Measurements from ENCODE around the gene PAK2. TPM values are rescaled to one million over a fixed set of nuclear protein-coding genes. Genes with fewer than 3 reads are reported as not detected.

Gene PAK2
- total RNA-seq, 1 donor from 2014 or later = 53.6 TPM

- no peaks in the 10 kb centered on the region for H3K4me1 Mint-ChIP-seq
- DNase-seq (ENCODE audit: low spot score) = no peak
- H3K79me2 ChIP-seq (ENCODE audit: low read depth) = no peaks in the 10 kb centered on the region
- H4K20me1 ChIP-seq (ENCODE audit: low read depth) = no peaks in the 10 kb centered on the region
- no peaks in the 10 kb centered on the region for H3K36me3 Mint-ChIP-seq
- H3K4me2 ChIP-seq = no peak overlapping the region
- no peak overlapping the region for H2AFZ ChIP-seq (replicated peaks)
- H3K4me3 Mint-ChIP-seq = no peak overlapping the region
- H3K9ac ChIP-seq = no peak overlapping the region
- H3K36me3 ChIP-seq = no peaks in the 10 kb centered on the region
- no peak overlapping the region for H3K27ac Mint-ChIP-seq
- H3K27me3 ChIP-seq = no peaks in the 10 kb centered on the region
- TF ChIP-seq CTCF (IDR thresholded peaks at IDR 0.05) (no peak), EZH2phosphoT487 (IDR thresholded peaks at IDR 0.05) (no peak)
- H3K27me3 Mint-ChIP-seq (ENCODE audit: insufficient read depth, low read depth) = peaks cover 3% of the 10 kb centered on the region
- H3F3A ChIP-seq (ENCODE audit: low read depth) = no peaks in the 10 kb centered on the region
- no peak overlapping the region for H3K27ac ChIP-seq
- no peaks in the 10 kb centered on the region for H3K9me3 ChIP-seq (ENCODE audit: low read depth)
- no peaks in the 10 kb centered on the region for H3K4me1 ChIP-seq
- H3K9me3 Mint-ChIP-seq = no peaks in the 10 kb centered on the region
- H3K4me3 ChIP-seq = no peak overlapping the region
These were observed 42.4 kb upstream of the PAK2 start for GRCh38 chr3:196697270-196697669.

- Histone ChIP-seq H3K9me3 (ENCODE audit: low read depth) (no peaks in the 10 kb centered on the region), H3K4me2 (no peak overlapping the region), H3K9ac (no peak overlapping the region), H3F3A (ENCODE audit: low read depth) (no peaks in the 10 kb centered on the region), H3K27ac (no peak overlapping the region), H3K36me3 (no peaks in the 10 kb centered on the region), H3K4me3 (no peak overlapping the region), H3K27me3 (no peaks in the 10 kb centered on the region), H2AFZ (replicated peaks) (peak overlapping the region; percentile 72), H3K79me2 (ENCODE audit: low read depth) (no peaks in the 10 kb centered on the region), H3K4me1 (no peaks in the 10 kb centered on the region), H4K20me1 (ENCODE audit: low read depth) (no peaks in the 10 kb centered on the region)
- no peaks in the 10 kb centered on the region for H3K9me3 Mint-ChIP-seq
- H3K27me3 Mint-ChIP-seq (ENCODE audit: insufficient read depth, low read depth) = no peaks in the 10 kb centered on the region
- no peaks in the 10 kb centered on the region for H3K36me3 Mint-ChIP-seq
- H3K4me1 Mint-ChIP-seq = no peaks in the 10 kb centered on the region
- no peak overlapping the region for H3K27ac Mint-ChIP-seq
- H3K4me3 Mint-ChIP-seq = no peak overlapping the region
- no peak for DNase-seq (ENCODE audit: low spot score)
- TF ChIP-seq CTCF (IDR thresholded peaks at IDR 0.05) = no peak
- no peak for TF ChIP-seq EZH2phosphoT487 (IDR thresholded peaks at IDR 0.05)
- TF ChIP-seq EZH2 (IDR thresholded peaks at IDR 0.05) = no peak
These were observed 39.9 kb upstream of the PAK2 start for GRCh38 chr3:196699749-196700148.

- no peaks in the 10 kb centered on the region for H3K79me2 ChIP-seq (ENCODE audit: low read depth)
- H3K9me3 ChIP-seq (ENCODE audit: low read depth) = no peaks in the 10 kb centered on the region
- Mint-ChIP-seq H3K4me3 (no peak overlapping the region), H3K27ac (no peak overlapping the region), H3K4me1 (no peaks in the 10 kb centered on the region), H3K27me3 (ENCODE audit: insufficient read depth, low read depth) (no peaks in the 10 kb centered on the region), H3K36me3 (no peaks in the 10 kb centered on the region), H3K9me3 (no peaks in the 10 kb centered on the region)
- H4K20me1 ChIP-seq (ENCODE audit: low read depth) = no peaks in the 10 kb centered on the region
- DNase-seq (ENCODE audit: low spot score) = no peak
- no peak overlapping the region for H3K4me2 ChIP-seq
- no peak overlapping the region for H2AFZ ChIP-seq (replicated peaks)
- TF ChIP-seq CTCF (IDR thresholded peaks at IDR 0.05) (no peak), EZH2 (IDR thresholded peaks at IDR 0.05) (no peak), EZH2phosphoT487 (IDR thresholded peaks at IDR 0.05) (no peak)
- no peaks in the 10 kb centered on the region for H3K36me3 ChIP-seq
- H3K4me3 ChIP-seq = no peak overlapping the region
- no peaks in the 10 kb centered on the region for H3F3A ChIP-seq (ENCODE audit: low read depth)
- no peak overlapping the region for H3K27ac ChIP-seq
- H3K4me1 ChIP-seq = no peaks in the 10 kb centered on the region
- H3K27me3 ChIP-seq = no peaks in the 10 kb centered on the region
- no peak overlapping the region for H3K9ac ChIP-seq
These were observed 38.9 kb upstream of the PAK2 start for GRCh38 chr3:196700801-196701200.

GRCh38 chr3:196706327-196706726 is 33.3 kb upstream of the PAK2 start:
- Histone ChIP-seq H4K20me1 (ENCODE audit: low read depth) (no peaks in the 10 kb centered on the region), H3K4me2 (no peak overlapping the region), H2AFZ (replicated peaks) (no peak overlapping the region), H3K4me3 (no peak overlapping the region), H3K27me3 (peaks cover 6% of the 10 kb centered on the region), H3F3A (ENCODE audit: low read depth) (peaks cover 3% of the 10 kb centered on the region), H3K4me1 (no peaks in the 10 kb centered on the region), H3K9me3 (ENCODE audit: low read depth) (no peaks in the 10 kb centered on the region), H3K79me2 (ENCODE audit: low read depth) (no peaks in the 10 kb centered on the region), H3K36me3 (no peaks in the 10 kb centered on the region), H3K9ac (no peak overlapping the region), H3K27ac (no peak overlapping the region)
- no peak overlapping the region for H3K4me3 Mint-ChIP-seq
- no peaks in the 10 kb centered on the region for H3K9me3 Mint-ChIP-seq
- peaks cover 7% of the 10 kb centered on the region for H3K4me1 Mint-ChIP-seq
- no peak for DNase-seq (ENCODE audit: low spot score)
- TF ChIP-seq EZH2 (IDR thresholded peaks at IDR 0.05) = no peak
- no peak for TF ChIP-seq CTCF (IDR thresholded peaks at IDR 0.05)
- no peak for TF ChIP-seq EZH2phosphoT487 (IDR thresholded peaks at IDR 0.05)
- H3K27me3 Mint-ChIP-seq (ENCODE audit: insufficient read depth, low read depth) = no peaks in the 10 kb centered on the region
- peaks cover 5% of the 10 kb centered on the region for H3K36me3 Mint-ChIP-seq
- H3K27ac Mint-ChIP-seq = no peak overlapping the region

All from neural progenitor cell (in vitro differentiated cells).